NCI-H1048 (cell line): Measurements from ENCODE around the gene LITAFD.
"Not testable (repeated sequence)": the region's sequence is repeated elsewhere in the genome, so short reads cannot be mapped to it uniquely, and the experiment has no call there.

Source experiments
- DNase-seq: peaks from one replicate; lab custom pipeline; 2025; lab: John Stamatoyannopoulos, UW

LITAFD gene

GRCh38 chr16:8858994-8859912 lies 22.9 kb upstream of the LITAFD start:
- no peak for DNase-seq

- no peak for DNase-seq
Observed at GRCh38 chr16:8859913-8860881, 22.0 kb upstream of the LITAFD start.

DNA sequence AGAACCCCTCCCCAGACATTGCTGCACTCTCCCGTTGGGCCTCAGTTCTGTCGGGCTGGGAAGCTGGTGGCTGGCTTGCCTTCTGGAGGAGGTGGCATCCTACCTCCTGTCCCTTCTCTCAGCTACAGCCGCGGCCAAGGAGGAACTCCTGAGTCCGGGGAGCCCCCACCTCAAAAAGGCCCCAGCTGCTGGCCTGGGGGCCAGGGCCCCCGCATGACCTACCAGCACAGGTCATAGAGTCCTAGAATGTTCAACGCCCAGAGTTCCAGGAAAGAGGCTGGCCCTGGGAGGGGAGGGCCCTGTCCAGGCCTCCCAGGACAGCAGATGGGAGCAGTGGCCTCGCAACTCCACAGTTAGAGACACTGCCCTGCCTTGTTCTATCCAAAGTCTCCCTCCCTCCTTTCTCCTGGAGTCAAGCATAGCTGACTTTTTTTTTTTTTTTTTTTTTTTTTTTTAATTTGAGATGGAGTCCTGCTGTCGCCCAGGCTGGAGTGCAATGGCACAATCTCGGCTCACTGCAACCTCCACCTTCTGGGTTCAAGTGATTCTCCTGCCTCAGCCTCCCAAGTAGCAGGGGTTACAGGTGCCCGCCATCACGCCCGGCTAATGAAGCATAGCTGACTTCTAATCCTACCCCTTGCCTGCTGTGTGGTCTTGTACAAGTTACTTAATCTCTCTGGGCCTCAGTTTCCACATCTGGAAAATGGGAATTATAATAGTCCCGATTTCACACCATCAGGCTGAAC lies 20.4 kb upstream of the LITAFD start:
- DNase-seq = no peak

- DNase-seq = no peak
Observed at GRCh38 chr16:8862309-8863130, 19.6 kb upstream of the LITAFD start.

GRCh38 chr16:8863594-8864424 lies 18.3 kb upstream of the LITAFD start:
- no peak for DNase-seq

GRCh38 chr16:8864480-8865110 lies 17.6 kb upstream of the LITAFD start:
- DNase-seq = no peak

GRCh38 chr16:8865145-8865882 lies 16.8 kb upstream of the LITAFD start:
- no peak for DNase-seq

- no peak for DNase-seq
Observed at GRCh38 chr16:8866118-8866883, 15.8 kb upstream of the LITAFD start.

DNA sequence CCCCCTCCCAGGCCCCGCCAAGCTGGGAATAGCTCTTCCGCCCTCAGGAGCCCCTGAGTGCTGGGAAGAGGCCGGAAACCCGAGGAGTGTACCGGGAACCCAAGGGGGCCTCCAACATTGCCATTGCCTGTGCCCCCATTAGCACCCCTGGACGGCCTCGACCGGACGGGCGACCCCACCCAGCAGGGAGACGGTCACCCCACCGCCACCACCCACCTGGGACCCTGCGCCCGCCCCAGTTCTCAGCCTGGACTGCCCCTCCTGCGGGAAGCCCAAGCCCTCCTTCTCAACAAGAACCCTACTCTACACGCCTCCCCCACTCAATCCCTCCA lies 15.3 kb upstream of the LITAFD start:
- DNase-seq = no peak

DNA sequence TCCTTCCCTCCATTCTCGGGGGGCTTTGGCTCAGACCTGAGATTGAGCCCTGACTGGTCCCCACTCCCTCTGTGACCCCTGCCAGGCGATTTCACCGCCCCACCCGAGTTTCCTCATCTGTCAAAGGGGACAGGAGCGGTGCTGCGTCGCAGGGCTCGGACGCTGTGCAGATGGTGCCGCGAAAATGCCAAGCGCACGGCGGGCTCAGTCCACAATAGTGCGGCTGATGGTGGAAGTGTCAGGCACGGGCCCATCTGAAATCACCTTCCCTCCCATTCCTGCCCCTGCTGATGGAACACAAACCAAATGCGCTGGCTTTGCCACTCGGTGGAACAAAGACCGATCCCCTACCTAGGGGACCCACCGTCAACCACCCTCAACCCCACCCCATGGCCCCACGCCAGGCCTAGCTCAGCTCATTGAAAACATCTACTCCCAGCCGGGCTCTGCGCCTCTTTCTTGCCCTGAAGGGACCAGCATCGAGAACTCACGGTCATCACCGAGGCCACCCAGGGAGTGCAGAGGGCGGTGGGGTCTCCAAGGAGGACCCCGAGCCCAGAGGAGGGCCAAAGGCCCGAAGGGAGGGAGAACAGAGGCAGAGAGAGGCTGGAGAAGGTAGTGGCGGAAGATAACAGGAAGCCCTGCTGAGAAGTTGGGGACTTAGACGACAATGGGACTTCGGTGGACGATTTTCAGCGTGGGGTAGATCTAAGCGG lies 14.8 kb upstream of the LITAFD start:
- no peak for DNase-seq

- no peak for DNase-seq
Observed at GRCh38 chr16:8867932-8868415, 14.2 kb upstream of the LITAFD start.

DNA sequence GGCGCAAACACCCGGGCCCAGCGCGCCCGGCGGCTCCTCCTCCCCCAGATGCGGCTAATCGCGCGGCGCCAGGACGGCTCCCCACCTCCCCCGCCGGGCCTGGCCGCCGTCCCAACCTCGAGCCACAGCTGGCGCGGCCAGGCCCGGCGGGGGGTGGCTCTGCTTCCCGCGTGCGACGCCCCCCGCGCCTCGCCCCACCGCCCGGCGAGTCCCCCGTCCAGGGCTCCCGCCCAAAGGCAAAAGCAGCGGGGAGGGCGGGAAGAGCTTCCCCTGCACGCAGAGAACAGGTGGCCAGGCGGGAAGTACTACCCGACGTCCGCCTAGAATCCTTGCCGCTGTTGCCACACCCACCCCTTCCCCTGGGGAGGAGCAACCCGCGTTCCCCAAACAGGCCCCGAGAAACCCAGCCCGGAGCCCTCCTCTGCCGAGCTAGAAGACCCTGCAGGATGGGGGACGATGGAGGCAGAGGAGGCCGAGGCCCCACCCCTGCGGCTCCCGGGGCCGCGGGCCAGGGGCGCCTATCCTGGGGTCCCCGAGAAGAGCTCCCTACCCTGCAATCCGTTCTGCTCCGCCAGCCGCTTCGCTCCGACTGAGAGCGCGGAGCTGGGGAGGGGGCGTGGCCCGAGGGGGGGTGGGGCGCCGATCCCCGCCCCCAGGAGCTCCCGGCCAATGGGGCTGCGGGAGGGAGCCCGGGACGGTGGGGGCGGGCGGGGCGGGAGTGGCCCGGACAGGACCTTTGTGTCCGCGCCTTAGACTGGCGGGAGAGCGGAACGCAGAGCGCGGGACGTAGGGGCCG lies 13.5 kb upstream of the LITAFD start, which contains the start of gene CARHSP1:
Gene CARHSP1 (minus strand): TSS at position 591 of the 796 bp plus-strand sequence. CDS start 9,678 bp downstream, outside the sequence.
- peak; percentile 59 for DNase-seq

GRCh38 chr16:8869212-8869987 lies 12.8 kb upstream of the LITAFD start:
- no peak for DNase-seq

- not testable (repeated sequence) for DNase-seq
Observed at GRCh38 chr16:8869988-8870241, 12.2 kb upstream of the LITAFD start.

DNA sequence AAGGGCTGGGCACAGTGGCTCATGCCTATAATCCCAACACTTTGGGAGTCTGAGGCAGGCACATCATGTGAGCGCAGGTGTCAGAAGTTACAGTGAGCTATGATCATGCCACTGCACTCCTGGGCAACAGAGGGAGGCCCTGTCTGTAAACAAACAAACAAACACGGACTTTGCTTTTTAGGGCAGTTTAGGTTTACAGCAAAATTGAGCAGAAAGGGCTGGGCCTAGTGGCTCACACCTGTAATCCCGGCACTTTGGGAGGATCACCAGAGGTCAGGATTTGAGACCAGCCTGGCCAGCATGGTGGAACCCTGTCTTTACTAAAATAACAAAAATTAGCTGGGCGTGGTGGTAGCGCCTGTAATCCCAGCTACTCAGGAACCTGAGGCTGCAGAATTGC lies 10.1 kb upstream of the LITAFD start:
- no peak for DNase-seq
